ENCODE results near the gene GPD2. TPM values are rescaled to one million over a fixed set of nuclear protein-coding genes. Genes with fewer than 3 reads are reported as not detected.

Gene GPD2
- total and polyA plus RNA-seq, 2 of the 4 experiments (the other 2 are of a cell fraction), result 20.4 to 100 TPM

GRCh38 chr2:156464106-156464505, 27.9 kb downstream of the GPD2 start:
- Histone ChIP-seq H4K91ac (ENCODE audit: insufficient read depth, low read depth, low read length) (no peak overlapping the region), H3K56ac (ENCODE audit: extremely low read depth, insufficient read depth, low read length) (no peak overlapping the region), H3K18ac (ENCODE audit: low read depth, low read length) (no peak overlapping the region), H2BK5ac (ENCODE audit: low read depth, low read length, poor library complexity, severe bottlenecking) (peak overlapping the region; percentile 14), H3K36me3 (ENCODE audit: control insufficient read depth, insufficient read depth, low read length) (no peaks in the 10 kb centered on the region), H4K8ac (ENCODE audit: low read depth in 2 of 2, low read length in 2 of 2) (no peak overlapping the region), H3K9ac (ENCODE audit: low read depth, low read length) (no peak overlapping the region), H3K9me3 (ENCODE audit: control insufficient read depth, insufficient read depth, low read length) (no peaks in the 10 kb centered on the region), H2BK120ac (ENCODE audit: low read depth, low read length) (peak overlapping the region; percentile 48), H3K4me3 (ENCODE audit: insufficient read depth, low read depth, low read length) (no peak overlapping the region), H2AK9ac (replicated peaks; ENCODE audit: low read depth, low read length, poor library complexity) (no peak overlapping the region), H4K20me1 (ENCODE audit: insufficient read depth, low read length) (peaks cover 3% of the 10 kb centered on the region; the same call in 1 of the 2 replicates), H3K79me1 (ENCODE audit: low read depth in 1 of 2, low read length in 2 of 2) (peaks cover 16 to 42% of the 10 kb centered on the region in 2 experiments), H4K5ac (ENCODE audit: low read depth, low read length) (no peak overlapping the region), H3K4ac (ENCODE audit: low read depth, low read length) (no peak overlapping the region), H2AK5ac (ENCODE audit: low read depth, low read length) (no peak overlapping the region), H2BK15ac (ENCODE audit: low read depth, low read length) (no peak overlapping the region), H3K27ac (ENCODE audit: insufficient read depth, low read length) (no peak overlapping the region), H3K27me3 (ENCODE audit: control insufficient read depth, insufficient read depth, low read length) (no peaks in the 10 kb centered on the region), H3K23ac (ENCODE audit: low read depth, low read length) (no peak overlapping the region), H3K4me1 (ENCODE audit: control insufficient read depth, insufficient read depth, low read length) (peaks cover 12% of the 10 kb centered on the region), H3K9me1 (ENCODE audit: insufficient read depth, low read length) (peaks cover 4% of the 10 kb centered on the region), H2AFZ (replicated peaks; ENCODE audit: low read length, poor library complexity) (no peak overlapping the region), H2BK20ac (ENCODE audit: low read depth, low read length) (0 out of 2 replicates have a peak overlapping the region, but pooled peaks have one; percentile 51), H3K14ac (replicated peaks; ENCODE audit: low read depth, low read length) (no peak overlapping the region), H3K4me2 (ENCODE audit: low read depth, low read length) (peak overlapping the region; percentile 51; the same call in 1 of the 2 replicates)
- no TSS peak for BruUV-seq (replicated peaks)
- DNase-seq (peak; percentile 54), ATAC-seq (ENCODE audit: low read depth) (peak; percentile 24; the same call in 1 of the 2 replicates)
- WGBS, 2 experiments (ENCODE audit: extremely low coverage in 2 of 2, insufficient read length in 1 of 2), result no CpG with 5 or more reads among the region's 1 CpG
- ChIA-PET POLR2A (ENCODE audit: unreplicated experiment) (no interaction called here), CTCF (interaction anchor here (0.6 to 2.5 kb wide), 6 partner anchors 10 to 129 kb away, joined by 3 to 6 read pairs (median 4); no protein-coding TSS in a partner anchor)
- intact Hi-C loops (cut with micrococcal nuclease) (loop anchor here (10.0 kb wide), 1 partner anchor 129 kb away; the partner anchor contains the start of gene NR4A2), dilution Hi-C loops (cut with HindIII; ENCODE audit: low sequenced_read_pairs, unreplicated experiment) (no loop called here), in situ Hi-C loops (cut with MboI; ENCODE audit: low sequenced_read_pairs) (no loop called here)
- no peak for TF ChIP-seq RFX5 (IDR thresholded peaks at IDR 0.05; ENCODE audit: low read depth, low read length)
- TF ChIP-seq RAD21 (IDR thresholded peaks at IDR 0.05; ENCODE audit: low read length), result no peak
- no peak for TF ChIP-seq MAZ (IDR thresholded peaks at IDR 0.05; ENCODE audit: borderline replicate concordance, low read depth, low read length)
- no peak for TF ChIP-seq CTCF (conservative IDR thresholded peaks at IDR 0.05; ENCODE audit: low read depth, low read length)
- no peak for TF ChIP-seq RCOR1 (IDR thresholded peaks at IDR 0.05; ENCODE audit: insufficient replicate concordance, low read length)
- TF ChIP-seq ELK1 (IDR thresholded peaks at IDR 0.05; ENCODE audit: borderline replicate concordance, low read depth, low read length), result no peak

Data from IMR-90 (cell line).